HUES64 (cell line): ENCODE data around the gene ATRIP.

Source experiments
- H3K27ac ChIP-seq: 2 replicates; pipeline ENCODE4 v1.7.0; 2013; ENCODE audit warnings: low read depth, low read length, inconsistent platforms
- H3K27me3 ChIP-seq: 2 replicates; pipeline ENCODE4 v1.6.1; 2013; ENCODE audit warnings: mild to moderate bottlenecking, low read length; ENCODE audit not compliant: insufficient read depth
- H3K36me3 ChIP-seq: 2 replicates; pipeline ENCODE4 v1.6.1; 2013; ENCODE audit warnings: mild to moderate bottlenecking, low read length; ENCODE audit not compliant: insufficient read depth
- H3K4me1 ChIP-seq: 2 replicates; pipeline ENCODE4 v1.6.1; 2013; ENCODE audit warnings: mild to moderate bottlenecking, low read length, moderate library complexity; ENCODE audit not compliant: insufficient read depth
- H3K4me3 ChIP-seq: 2 replicates; pipeline ENCODE4 v1.5.1; 2013; ENCODE audit warnings: mild to moderate bottlenecking, low read length, moderate library complexity
- H3K9ac ChIP-seq: 2 replicates; pipeline ENCODE4 v1.6.1; 2013; ENCODE audit warnings: mild to moderate bottlenecking, low read depth, low read length
- H3K9me3 ChIP-seq: 2 replicates; pipeline ENCODE4 v1.6.1; 2013; ENCODE audit warnings: low read depth, low read length; ENCODE audit not compliant: insufficient read depth
- WGBS: fragments of 150-250, 120-280 bp; methylation state at CpG from one replicate; pipeline ENCODE4 v1.1.7; 2013; ENCODE audit warnings: missing lambda C conversion rate; 5-methylcytosine and 5-hydroxymethylcytosine counted together

The ATRIP gene

GRCh38 chr3:48427630-48427962 is 18.9 kb upstream of the ATRIP start:
- peak overlapping the region; percentile 85 for H3K4me3 ChIP-seq
- 83% methylated on average over 9 of the region's 9 CpGs for WGBS
- no peaks in the 10 kb centered on the region for H3K9me3 ChIP-seq
- H3K36me3 ChIP-seq, result peaks cover 29% of the 10 kb centered on the region
- H3K27ac ChIP-seq, result no peak overlapping the region
- peak overlapping the region; percentile 96 for H3K9ac ChIP-seq
- H3K4me1 ChIP-seq, result peaks cover 23% of the 10 kb centered on the region
- H3K27me3 ChIP-seq, result no peaks in the 10 kb centered on the region

GRCh38 chr3:48428088-48428571 is 18.4 kb upstream of the ATRIP start:
- H3K4me1 ChIP-seq, result peaks cover 23% of the 10 kb centered on the region
- peak overlapping the region; percentile 85 for H3K4me3 ChIP-seq
- peak overlapping the region; percentile 17; the same call in 1 of the 2 replicates for H3K27ac ChIP-seq
- 26% methylated on average over 6 of the region's 7 CpGs for WGBS
- H3K9me3 ChIP-seq, result no peaks in the 10 kb centered on the region
- H3K27me3 ChIP-seq, result no peaks in the 10 kb centered on the region
- peaks cover 29% of the 10 kb centered on the region for H3K36me3 ChIP-seq
- H3K9ac ChIP-seq, result peak overlapping the region; percentile 96

- Histone ChIP-seq H3K9ac (peak overlapping the region; percentile 96), H3K27ac (peak overlapping the region; percentile 93), H3K9me3 (no peaks in the 10 kb centered on the region), H3K36me3 (peaks cover 30% of the 10 kb centered on the region), H3K4me3 (peak overlapping the region; percentile 85), H3K27me3 (no peaks in the 10 kb centered on the region), H3K4me1 (peaks cover 23% of the 10 kb centered on the region)
- under 1% methylated on average over 57 of the region's 60 CpGs for WGBS
These were observed 17.8 kb upstream of the ATRIP start for GRCh38 chr3:48428572-48429316.

GRCh38 chr3:48429317-48429959 is 17.1 kb upstream of the ATRIP start:
- H3K27ac ChIP-seq, result peak overlapping the region; percentile 93
- WGBS, result under 1% methylated on average over 86 of the region's 86 CpGs
- H3K36me3 ChIP-seq, result peaks cover 31% of the 10 kb centered on the region

GRCh38 chr3:48429960-48430707 is 16.4 kb upstream of the ATRIP start, which contains the start of gene PLXNB1:
TSS of gene PLXNB1 (minus strand) at chr3:48430086. CDS start at chr3:48424611, 5,475 bp downstream.
- no peaks in the 10 kb centered on the region for H3K9me3 ChIP-seq
- H3K36me3 ChIP-seq, result peaks cover 31% of the 10 kb centered on the region
- peak within 1 kb of the TSS; percentile 85 for H3K4me3 ChIP-seq
- whole genome bisulfite sequencing, result 9% methylated on average over 15 of the region's 15 CpGs
- peaks cover 23% of the 10 kb centered on the region for H3K4me1 ChIP-seq
- peak within 1 kb of the TSS; percentile 93 for H3K27ac ChIP-seq
- H3K9ac ChIP-seq, result peak within 1 kb of the TSS; percentile 96
- no peaks in the 10 kb centered on the region for H3K27me3 ChIP-seq

More at GRCh38 chr3:48429317-48429959, 17.1 kb upstream of the ATRIP start:
- Histone ChIP-seq H3K9me3 (no peaks in the 10 kb centered on the region), H3K27me3 (no peaks in the 10 kb centered on the region), H3K9ac (peak overlapping the region; percentile 96), H3K4me3 (peak overlapping the region; percentile 85), H3K4me1 (peaks cover 23% of the 10 kb centered on the region)

- peaks cover 23% of the 10 kb centered on the region for H3K4me1 ChIP-seq
- H3K9me3 ChIP-seq, result no peaks in the 10 kb centered on the region
- H3K27ac ChIP-seq, result peak overlapping the region; percentile 93
- H3K27me3 ChIP-seq, result no peaks in the 10 kb centered on the region
- peaks cover 31% of the 10 kb centered on the region for H3K36me3 ChIP-seq
- peak overlapping the region; percentile 96 for H3K9ac ChIP-seq
- 87% methylated on average over 1 of the region's 1 CpG for WGBS
- peak overlapping the region; percentile 85 for H3K4me3 ChIP-seq
These were observed 15.8 kb upstream of the ATRIP start for GRCh38 chr3:48430708-48431101.

- Histone ChIP-seq H3K9ac (no peak overlapping the region), H3K4me1 (peaks cover 25% of the 10 kb centered on the region)
- 95% methylated on average over 8 of the region's 8 CpGs for WGBS
These were observed 15.1 kb upstream of the ATRIP start for GRCh38 chr3:48431224-48432029.

GRCh38 chr3:48432411-48433371 is 13.8 kb upstream of the ATRIP start:
- Histone ChIP-seq H3K36me3 (peaks cover 31% of the 10 kb centered on the region), H3K4me1 (peaks cover 15% of the 10 kb centered on the region), H3K9ac (no peak overlapping the region), H3K4me3 (no peak overlapping the region), H3K27me3 (no peaks in the 10 kb centered on the region), H3K9me3 (no peaks in the 10 kb centered on the region), H3K27ac (peak overlapping the region; percentile 20; the same call in 1 of the 2 replicates)
- 77% methylated on average over 16 of the region's 16 CpGs for WGBS

More at GRCh38 chr3:48431224-48432029, 15.1 kb upstream of the ATRIP start:
- H3K27ac ChIP-seq, result no peak overlapping the region
- H3K4me3 ChIP-seq, result no peak overlapping the region
- H3K9me3 ChIP-seq, result no peaks in the 10 kb centered on the region
- H3K27me3 ChIP-seq, result no peaks in the 10 kb centered on the region
- H3K36me3 ChIP-seq, result peaks cover 31% of the 10 kb centered on the region

GRCh38 chr3:48433472-48434118 is 12.9 kb upstream of the ATRIP start:
- H3K36me3 ChIP-seq, result peaks cover 31% of the 10 kb centered on the region
- no peaks in the 10 kb centered on the region for H3K9me3 ChIP-seq
- no peak overlapping the region for H3K9ac ChIP-seq
- H3K4me3 ChIP-seq, result no peak overlapping the region
- no peaks in the 10 kb centered on the region for H3K27me3 ChIP-seq
- H3K4me1 ChIP-seq, result peaks cover 10% of the 10 kb centered on the region; the same call in 1 of the 2 replicates
- no peak overlapping the region for H3K27ac ChIP-seq
- WGBS, result 93% methylated on average over 12 of the region's 12 CpGs
